Measurements from ENCODE around the gene FAU.
"Not testable (repeated sequence)": the region's sequence is repeated elsewhere in the genome, so short reads cannot be mapped to it uniquely, and the experiment has no call there.

The FAU gene

DNA sequence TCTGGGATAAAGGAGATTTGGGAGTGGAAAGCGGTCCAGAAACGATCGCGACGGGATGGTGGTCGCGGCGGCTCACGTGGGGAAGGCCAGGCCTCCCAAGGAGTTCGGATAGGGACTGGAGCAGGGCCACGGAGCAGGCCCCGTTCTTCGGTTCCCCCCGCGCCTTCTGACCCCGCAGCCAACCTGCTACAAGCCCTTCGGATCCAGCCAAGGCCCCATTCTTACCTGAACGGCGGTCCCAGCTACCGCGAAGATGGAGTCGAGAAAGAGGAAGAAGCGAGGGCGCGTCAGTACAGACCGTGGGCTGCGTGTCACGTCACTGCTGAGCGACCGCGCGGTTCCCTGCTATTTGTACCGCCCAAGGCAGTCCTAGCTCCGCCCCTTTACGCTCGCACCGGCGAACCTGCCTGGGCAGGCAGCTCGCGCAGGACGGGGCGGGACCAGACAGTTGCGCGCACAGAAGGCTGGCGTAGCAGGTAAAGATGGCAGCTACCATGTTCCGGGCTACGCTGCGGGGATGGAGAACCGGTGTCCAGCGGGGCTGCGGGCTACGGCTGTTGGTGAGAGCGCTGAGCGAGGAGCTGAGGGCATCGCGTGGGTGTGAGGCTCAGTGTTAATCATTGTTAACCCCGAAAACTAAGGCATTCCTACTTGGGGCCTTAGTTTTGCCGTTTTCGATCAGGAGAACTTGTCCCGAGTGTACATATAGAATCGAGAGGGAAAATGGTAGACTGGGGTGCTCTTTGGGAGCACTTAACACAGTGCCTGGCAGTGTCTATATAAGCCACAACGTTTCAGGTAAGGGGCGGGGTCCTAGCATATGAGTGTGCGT is at the start of gene FAU, which contains the start of gene MRPL49:
Gene FAU, minus strand, starts transcription at position 270 of the 832 bp plus-strand sequence. CDS start 321 bp downstream, outside the sequence.
Gene MRPL49, plus strand, starts transcription at position 457 of the 832 bp plus-strand sequence. Its CDS starts 26 bp downstream, at position 483.
- DNase-seq (ENCODE audit: low read depth) = peak; percentile 98

DNA sequence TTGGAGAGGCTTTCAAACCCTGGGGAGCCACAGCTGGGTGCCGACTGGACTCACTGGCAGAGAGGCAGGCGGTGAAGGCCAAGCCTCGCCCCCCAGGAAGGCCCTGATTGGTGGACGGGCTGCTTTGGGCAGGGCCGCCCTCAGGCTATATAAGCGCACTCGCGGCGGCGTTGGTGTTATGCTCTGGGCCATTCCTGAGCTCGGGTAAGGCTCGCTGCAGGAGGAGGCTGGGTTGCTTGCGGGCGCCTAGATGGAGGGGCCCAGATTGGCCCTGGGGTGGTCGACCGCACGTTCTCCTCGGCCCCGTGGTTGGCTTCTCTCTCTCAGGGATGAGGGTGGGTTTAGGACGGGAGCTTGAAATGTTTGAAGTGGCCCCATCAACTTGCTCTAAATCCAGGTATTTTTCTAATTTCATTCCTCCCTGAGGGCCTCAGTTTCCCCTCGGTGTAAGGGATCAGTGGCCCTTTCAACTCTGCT is 48.2 kb upstream of the FAU start, which contains the start of gene SPDYC:
Gene SPDYC, plus strand, starts transcription at position 176 of the 477 bp plus-strand sequence. CDS start 1,125 bp downstream, outside the sequence.
- DNase-seq (ENCODE audit: low read depth) = no peak

DNA sequence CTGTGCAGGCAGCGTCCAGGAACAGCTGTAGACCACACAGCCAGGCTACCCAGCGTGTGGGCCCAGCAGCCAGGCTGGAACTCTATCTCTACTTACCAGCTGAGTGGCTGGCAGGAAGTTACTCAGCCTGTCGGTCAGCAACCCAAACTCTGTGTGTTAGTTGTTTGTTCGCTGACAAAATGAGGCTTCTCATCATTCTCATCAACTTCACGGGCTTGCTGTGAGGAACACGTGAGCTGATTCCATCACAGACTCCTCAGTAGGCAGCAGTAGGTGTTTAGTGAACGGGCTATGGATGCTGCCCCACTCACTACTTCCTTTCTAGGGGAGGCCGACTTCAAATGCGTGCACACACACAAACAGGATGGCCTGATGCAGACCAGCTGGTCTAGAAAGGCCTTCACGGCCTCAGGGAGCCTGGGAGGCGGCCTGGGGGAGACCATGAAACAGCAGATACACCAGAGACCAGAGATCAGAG is 47.3 kb upstream of the FAU start:
- peak; percentile 32 for DNase-seq (ENCODE audit: low read depth)

DNA sequence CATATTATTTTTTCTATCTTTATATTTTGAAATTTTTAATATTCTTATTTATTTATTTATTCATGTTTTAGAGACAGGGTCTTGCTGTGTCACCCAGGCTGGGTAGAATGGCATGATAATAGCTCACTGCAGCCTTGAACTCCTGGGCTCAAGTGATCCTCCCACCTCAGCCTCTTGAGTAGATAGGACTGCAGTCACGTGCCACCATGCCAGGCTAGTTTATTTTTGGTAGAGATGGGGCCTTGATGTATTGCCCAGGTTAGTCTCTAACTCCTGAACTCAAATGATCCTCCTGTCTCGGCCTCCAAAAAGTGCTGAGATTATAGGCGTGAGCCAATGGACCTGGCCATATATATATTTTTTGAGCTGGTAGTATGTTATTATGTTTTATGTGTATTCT is 45.7 kb upstream of the FAU start:
- no peak for DNase-seq (ENCODE audit: low read depth)

- DNase-seq (ENCODE audit: low read depth) = no peak
These were observed 45.0 kb upstream of the FAU start for GRCh38 chr11:65166893-65167292.

GRCh38 chr11:65165410-65166317 is 43.7 kb upstream of the FAU start:
- peak; percentile 18 for DNase-seq (ENCODE audit: low read depth)

DNA sequence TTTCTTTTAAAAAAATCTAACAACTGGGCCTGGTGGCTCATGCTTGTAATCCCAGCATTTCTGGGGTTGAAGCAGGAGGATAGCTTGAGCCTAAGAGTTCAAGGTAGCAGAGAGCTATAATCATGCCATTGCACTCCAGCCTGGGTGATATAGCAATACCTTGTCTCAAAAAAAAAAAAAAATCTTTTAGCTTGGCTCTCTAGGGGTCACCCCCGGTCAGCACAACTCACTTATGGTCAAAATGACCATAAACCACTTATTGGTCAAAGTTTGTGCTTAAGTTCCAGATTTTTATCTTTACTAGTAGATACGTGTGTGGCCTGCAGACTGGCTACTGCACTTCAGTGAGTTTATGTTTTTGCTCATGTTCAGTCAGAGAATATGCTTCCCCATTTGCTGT is 41.8 kb upstream of the FAU start:
- no peak for DNase-seq (ENCODE audit: low read depth)

DNA sequence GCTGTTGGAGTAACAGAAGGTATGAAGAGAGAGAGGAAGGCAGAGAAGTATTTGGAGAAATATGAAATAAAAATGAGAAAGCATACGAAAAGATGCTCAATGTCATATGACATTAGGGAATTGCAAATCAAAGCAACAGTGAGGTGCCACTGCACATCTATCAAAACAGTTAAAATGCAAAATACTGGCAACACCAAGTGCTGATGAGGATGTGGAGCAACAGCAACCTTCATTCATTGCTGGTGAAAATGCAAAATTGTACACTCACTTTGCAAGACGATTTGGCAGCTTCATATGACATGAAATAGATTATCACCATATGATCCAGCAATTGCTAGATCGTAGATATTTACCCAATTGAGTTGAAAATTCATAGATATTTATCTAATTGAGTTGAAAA is 38.7 kb upstream of the FAU start:
- no peak for DNase-seq (ENCODE audit: low read depth)

- no peak for DNase-seq (ENCODE audit: low read depth)
These were observed 37.1 kb upstream of the FAU start for GRCh38 chr11:65159012-65159411.

- DNase-seq (ENCODE audit: low read depth) = no peak
These were observed 35.4 kb upstream of the FAU start for GRCh38 chr11:65157336-65157735.

- DNase-seq (ENCODE audit: low read depth) = no peak
These were observed 35.0 kb upstream of the FAU start for GRCh38 chr11:65156926-65157325.

DNA sequence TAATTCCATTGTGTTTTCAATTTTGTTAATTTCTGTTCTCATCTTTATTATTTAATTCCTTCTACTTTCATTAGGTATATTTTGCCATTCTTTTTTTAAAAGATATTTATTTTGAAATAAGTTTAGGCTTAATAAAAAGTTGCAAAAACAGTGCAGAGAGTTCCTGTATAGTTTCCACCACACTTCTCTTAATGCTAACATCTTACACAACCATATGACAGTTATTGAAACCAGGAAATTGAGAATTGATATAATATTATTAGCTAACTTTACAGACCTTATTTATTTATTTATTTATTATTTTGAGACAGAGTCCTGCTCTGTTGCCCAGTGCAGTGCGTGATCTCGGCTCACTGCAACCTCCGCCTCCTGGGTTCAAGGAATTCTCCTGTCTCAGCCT is 34.3 kb upstream of the FAU start:
- no peak for DNase-seq (ENCODE audit: low read depth)

- DNase-seq (ENCODE audit: low read depth) = no peak
These were observed 30.2 kb upstream of the FAU start for GRCh38 chr11:65152122-65152521.

- no peak for DNase-seq (ENCODE audit: low read depth)
These were observed 29.5 kb upstream of the FAU start for GRCh38 chr11:65151331-65151899.

DNA sequence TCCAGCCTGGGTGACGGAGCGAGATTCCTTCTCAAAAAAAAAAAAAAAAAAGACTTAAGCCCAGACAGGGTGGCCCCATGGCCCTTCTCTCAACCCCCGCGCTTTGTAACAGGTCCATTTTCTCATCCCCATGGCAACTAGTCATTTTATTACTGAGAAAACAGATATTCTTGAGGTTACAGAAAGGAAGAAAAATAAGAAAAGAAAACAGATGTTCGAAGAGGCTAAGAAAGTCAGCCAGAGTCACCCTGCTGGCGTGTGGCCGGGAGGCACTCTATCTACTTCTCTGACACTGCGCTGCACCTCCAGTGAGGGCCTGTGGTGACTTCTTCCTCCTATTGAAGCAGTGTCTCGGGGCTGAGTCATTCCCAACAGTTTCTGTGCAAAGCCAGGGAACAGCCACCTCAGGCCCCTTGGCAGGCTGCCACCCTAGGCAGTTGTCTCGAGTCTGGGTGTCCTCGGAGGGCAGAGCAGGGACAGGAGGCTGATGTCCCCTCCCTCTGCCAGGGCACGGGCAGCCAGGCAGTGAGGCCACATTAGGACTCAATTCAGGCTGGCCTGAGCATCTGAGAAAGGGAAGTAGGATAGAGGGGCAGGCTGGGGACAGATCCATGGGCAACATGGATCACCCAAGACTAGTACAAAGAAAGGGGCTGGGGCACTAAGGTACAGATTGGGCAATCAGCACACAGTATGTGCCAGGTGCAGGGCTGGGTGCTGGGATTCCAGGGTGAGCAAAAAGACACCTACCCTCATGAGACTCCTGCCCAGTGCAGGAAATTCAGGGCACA is 28.8 kb upstream of the FAU start:
- peak; percentile 91 for DNase-seq (ENCODE audit: low read depth)

DNA sequence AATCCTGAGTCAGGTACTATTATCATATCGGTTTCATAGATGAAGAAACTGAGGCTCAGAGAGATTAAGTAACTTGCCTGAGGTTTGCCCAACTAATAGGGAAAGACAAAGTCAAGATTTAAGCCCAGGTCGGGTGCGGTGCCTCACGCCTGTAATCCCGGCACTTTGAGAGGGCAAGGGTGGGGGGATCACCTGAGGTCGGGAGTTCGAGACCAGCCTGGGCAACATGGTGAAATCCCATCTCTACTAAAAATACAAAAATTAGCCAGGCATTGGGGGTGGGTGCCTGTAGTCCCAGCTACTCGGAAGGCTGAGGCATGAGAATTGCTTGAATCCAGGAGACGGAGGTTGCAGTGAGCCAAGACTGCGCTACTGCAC is 28.2 kb upstream of the FAU start:
- not testable (repeated sequence) for DNase-seq (ENCODE audit: low read depth)

GRCh38 chr11:65148657-65149056 is 26.7 kb upstream of the FAU start:
- DNase-seq (ENCODE audit: low read depth) = no peak

- DNase-seq (ENCODE audit: low read depth) = no peak
These were observed 25.6 kb upstream of the FAU start for GRCh38 chr11:65147352-65148075.

GRCh38 chr11:65141896-65142494 is 20.1 kb upstream of the FAU start:
- no peak for DNase-seq (ENCODE audit: low read depth)

GRCh38 chr11:65136515-65137096 is 14.7 kb upstream of the FAU start:
- DNase-seq (ENCODE audit: low read depth) = no peak

Measured in ELR (cell line).